Prostate gland (tissue), 2 donors: ENCODE data around the gene TBL1X.

ENCODE experiments used
- CTCF ChIP-seq, 4 experiments: fragments of 200-600 bp in 2 of 4; fragments of 450-650 bp in 2 of 4; sonication (generic) in 2 of 4; IDR thresholded peaks; 1 replicate in 3 of 4; 2 replicates in 1 of 4; pipeline ENCODE4 v1.5.1; 2016 to 2019; ENCODE audit warnings: antibody characterized with exemption in 4 of 4, mild to moderate bottlenecking in 2 of 4, moderate library complexity in 2 of 4
- POLR2A ChIP-seq: fragments of 450-650 bp; IDR thresholded peaks from one replicate; pipeline ENCODE4 v1.6.1; 2016; ENCODE audit warnings: antibody characterized with exemption, mild to moderate bottlenecking

GRCh38 chrX:9659571-9660195, 194.8 kb downstream of the TBL1X start:
- TF ChIP-seq CTCF (IDR thresholded peaks at IDR 0.05) (no peak), POLR2A (no peak)
